HFF-Myc (cell line): ENCODE data around the gene EGFLAM.

Source experiments
- DNase-seq: peaks from one replicate; pipeline ENCODE4 v3.0.0-alpha.2; 2011; ENCODE audit warnings: low read depth; ENCODE audit errors: extremely low read depth
- H3K4me3 ChIP-seq: replicated peaks from 2 replicates; pipeline ENCODE4 v1.5.1; 2011; ENCODE audit warnings: low read depth, mild to moderate bottlenecking, control low read depth, low read length
- TF ChIP-seq, protein P1 (sequence below): IDR thresholded peaks from 2 replicates; pipeline ENCODE4 v1.5.1; 2012; ENCODE audit warnings: mild to moderate bottlenecking, low read depth, low read length, control low read depth; ENCODE audit errors: missing control alignments

EGFLAM gene

DNA sequence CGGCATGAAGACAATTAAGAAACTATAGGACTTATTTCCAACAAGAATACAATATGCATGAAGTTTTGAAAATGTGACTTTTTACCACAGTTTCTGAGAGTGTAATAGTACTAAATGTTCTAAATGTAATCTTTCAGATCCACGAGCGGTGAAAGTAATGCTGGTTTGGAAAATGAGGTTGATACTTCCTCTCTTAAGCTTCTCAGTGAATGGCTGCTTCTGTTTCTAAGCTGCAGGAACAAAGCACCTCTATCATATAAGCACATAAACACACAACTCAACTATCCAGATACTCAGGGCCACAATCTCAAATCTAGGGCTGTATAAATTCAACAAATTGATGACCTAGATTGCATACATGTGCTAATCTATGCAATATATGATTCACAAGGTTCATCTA, 219.8 kb downstream of the EGFLAM start:
- TF ChIP-seq, protein P1, sequence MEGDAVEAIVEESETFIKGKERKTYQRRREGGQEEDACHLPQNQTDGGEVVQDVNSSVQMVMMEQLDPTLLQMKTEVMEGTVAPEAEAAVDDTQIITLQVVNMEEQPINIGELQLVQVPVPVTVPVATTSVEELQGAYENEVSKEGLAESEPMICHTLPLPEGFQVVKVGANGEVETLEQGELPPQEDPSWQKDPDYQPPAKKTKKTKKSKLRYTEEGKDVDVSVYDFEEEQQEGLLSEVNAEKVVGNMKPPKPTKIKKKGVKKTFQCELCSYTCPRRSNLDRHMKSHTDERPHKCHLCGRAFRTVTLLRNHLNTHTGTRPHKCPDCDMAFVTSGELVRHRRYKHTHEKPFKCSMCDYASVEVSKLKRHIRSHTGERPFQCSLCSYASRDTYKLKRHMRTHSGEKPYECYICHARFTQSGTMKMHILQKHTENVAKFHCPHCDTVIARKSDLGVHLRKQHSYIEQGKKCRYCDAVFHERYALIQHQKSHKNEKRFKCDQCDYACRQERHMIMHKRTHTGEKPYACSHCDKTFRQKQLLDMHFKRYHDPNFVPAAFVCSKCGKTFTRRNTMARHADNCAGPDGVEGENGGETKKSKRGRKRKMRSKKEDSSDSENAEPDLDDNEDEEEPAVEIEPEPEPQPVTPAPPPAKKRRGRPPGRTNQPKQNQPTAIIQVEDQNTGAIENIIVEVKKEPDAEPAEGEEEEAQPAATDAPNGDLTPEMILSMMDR: no peak
- H3K4me3 ChIP-seq: no peak overlapping the region
- no peak for DNase-seq

DNA sequence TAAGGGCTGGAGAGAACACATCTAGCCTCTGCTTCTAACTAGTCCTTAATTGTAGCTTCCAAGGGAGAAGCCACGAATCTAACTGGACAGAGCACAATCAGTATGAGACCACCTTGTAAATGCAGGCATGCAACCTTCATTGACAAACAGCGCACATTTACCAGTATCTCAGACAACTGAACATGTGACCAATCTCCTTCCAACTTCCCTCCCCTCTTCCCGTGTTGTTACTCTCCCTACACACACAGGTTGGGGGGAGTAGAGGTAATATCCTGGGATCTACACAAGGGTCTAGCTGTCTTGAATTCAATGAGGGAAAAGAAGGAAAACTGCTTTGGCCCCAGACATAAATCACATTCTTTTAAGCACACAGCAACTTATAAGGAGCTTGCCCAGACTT, 220.5 kb downstream of the EGFLAM start:
- DNase-seq: no peak
- no peak overlapping the region for H3K4me3 ChIP-seq
- TF ChIP-seq, protein P1: no peak

DNA sequence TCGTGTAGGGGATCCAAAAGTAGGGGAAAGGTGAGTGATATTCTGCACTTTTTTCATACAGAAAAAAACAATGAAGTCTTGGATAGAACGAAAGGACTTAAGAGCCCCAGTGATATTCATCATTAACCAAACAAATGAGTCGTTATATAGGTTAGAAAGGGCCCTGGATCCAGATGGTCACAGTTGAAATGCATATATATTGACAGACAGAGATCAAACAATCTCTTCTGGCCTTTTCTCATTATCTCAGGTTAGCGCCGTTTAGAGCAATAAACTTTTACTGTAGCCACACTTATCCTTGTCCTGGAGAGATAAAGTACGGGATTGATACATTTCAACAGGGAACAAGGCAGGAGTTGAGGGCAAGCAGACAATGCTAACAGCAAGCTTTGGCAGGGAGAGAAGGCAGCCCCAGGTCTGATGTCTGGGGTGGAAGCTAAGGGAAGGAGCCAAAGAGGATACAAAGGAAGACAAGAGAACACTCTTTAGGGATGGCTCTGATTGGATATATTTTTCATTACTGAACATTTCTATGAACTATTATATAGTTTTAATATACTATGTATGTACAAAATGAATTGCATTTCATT, 221.1 kb downstream of the EGFLAM start:
- DNase-seq: no peak
- TF ChIP-seq, protein P1: no peak
- H3K4me3 ChIP-seq: no peak overlapping the region

DNA sequence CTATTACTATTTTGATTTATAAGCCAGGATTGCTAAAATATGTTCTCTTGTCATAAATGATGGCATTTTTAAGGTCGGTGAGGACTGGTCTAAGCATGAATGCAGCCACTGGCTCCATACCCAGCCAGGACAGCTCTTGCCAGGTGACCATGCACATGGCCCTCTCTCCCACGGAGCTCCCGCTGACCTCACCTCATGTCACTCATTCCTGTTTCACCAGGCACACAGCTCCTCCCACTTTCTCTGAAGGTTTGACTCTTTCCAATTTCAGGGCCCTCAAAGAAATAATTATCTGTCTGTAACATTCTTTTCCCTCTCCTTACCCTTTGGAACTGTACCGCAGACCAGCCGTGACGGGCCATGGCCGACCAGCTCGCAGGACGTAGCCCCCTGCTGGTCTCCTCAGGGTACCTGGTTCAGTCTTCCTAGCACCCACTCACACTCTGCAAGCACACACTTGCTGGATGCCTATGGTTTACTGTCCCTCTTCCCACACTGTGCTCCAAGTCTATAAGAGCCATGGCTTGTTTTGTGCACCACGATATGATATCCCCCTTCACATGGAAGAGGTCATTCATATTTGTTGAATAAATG, 225.5 kb downstream of the EGFLAM start:
- no peak overlapping the region for H3K4me3 ChIP-seq
- DNase-seq: no peak
- TF ChIP-seq, protein P1: peak; percentile 21

DNA sequence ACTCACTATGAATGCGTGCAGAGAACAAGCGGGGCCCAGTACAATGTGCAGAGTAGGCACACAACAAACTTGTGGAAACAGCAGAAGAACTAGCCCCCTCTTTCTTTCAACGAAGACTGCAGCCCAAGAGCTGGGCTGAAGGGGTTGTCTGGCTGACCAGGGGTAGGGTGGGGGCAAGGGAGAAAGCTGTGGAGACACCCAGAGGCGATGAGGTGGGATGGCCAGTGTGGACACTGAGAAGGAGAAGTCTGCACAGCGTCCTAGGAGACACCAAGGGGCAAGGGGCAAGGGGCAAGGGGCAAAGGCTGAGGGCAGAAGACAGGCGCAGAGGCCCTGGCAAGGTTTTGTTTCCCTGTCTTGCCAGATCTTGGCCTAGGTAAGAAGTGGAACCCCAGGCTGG, 235.8 kb downstream of the EGFLAM start:
- DNase-seq: no peak
- TF ChIP-seq, protein P1: no peak
- no peak overlapping the region for H3K4me3 ChIP-seq

DNA sequence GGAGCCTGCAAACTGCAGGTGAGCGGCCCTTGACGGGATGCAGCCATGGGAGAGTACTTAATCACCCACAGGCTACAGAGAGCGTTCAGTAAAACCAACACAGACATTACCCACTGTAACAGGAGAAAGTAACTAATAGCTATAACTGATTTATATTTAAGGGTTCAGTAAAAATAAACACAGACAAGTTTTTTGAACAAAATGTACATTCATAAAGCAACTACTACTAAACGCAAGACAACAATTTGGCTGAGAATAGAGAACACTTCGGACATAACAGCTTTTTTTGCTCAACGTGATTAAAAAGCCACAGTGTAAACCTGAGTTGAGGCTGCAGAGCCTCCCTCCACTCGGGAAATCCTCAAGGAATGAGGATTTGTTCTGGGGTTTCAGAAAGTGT, 236.4 kb downstream of the EGFLAM start:
- TF ChIP-seq, protein P1: no peak
- DNase-seq: no peak
- H3K4me3 ChIP-seq: no peak overlapping the region

DNA sequence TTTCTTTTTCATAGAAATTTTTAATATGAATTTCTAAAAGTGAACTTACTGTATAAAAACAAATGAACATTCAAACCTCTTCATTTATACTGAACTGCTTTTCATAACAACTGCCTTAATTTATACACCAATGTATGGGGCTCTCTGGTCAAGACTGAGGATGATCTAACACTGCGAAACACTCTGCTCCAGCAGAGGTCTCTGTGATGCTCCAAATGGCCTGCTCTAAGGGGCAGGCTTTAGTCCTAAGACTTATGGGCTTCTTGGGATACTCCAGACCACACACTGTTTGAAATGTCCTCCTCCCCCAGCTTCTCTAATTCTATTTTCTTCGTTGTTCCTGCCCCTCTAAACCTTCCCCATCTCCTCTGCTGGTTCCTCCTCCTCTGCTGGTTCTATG, 239.6 kb downstream of the EGFLAM start:
- H3K4me3 ChIP-seq: no peak overlapping the region
- TF ChIP-seq, protein P1: peak; percentile 33
- no peak for DNase-seq
